Measurements from ENCODE around the gene HTR3C.
"Not testable (repeated sequence)": the region's sequence is repeated elsewhere in the genome, so short reads cannot be mapped to it uniquely, and the experiment has no call there.

DNA sequence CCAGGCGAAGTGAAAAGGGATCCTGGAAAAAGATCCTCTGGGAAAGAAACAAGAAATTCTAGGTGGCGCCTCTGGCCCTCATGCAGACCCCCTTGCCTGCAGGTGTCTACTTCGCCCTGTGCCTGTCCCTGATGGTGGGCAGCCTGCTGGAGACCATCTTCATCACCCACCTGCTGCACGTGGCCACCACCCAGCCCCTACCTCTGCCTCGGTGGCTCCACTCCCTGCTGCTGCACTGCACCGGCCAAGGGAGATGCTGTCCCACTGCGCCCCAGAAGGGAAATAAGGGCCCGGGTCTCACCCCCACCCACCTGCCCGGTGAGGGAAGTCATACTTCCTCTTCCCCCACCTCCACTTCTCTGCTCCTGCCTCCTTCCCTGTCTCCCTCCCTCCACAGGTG lies 14.5 kb upstream of the HTR3C start:
- TF ChIP-seq, protein P1, sequence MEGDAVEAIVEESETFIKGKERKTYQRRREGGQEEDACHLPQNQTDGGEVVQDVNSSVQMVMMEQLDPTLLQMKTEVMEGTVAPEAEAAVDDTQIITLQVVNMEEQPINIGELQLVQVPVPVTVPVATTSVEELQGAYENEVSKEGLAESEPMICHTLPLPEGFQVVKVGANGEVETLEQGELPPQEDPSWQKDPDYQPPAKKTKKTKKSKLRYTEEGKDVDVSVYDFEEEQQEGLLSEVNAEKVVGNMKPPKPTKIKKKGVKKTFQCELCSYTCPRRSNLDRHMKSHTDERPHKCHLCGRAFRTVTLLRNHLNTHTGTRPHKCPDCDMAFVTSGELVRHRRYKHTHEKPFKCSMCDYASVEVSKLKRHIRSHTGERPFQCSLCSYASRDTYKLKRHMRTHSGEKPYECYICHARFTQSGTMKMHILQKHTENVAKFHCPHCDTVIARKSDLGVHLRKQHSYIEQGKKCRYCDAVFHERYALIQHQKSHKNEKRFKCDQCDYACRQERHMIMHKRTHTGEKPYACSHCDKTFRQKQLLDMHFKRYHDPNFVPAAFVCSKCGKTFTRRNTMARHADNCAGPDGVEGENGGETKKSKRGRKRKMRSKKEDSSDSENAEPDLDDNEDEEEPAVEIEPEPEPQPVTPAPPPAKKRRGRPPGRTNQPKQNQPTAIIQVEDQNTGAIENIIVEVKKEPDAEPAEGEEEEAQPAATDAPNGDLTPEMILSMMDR (IDR thresholded peaks at IDR 0.05): not testable (repeated sequence)
- TF ChIP-seq EP300, POLR2AphosphoS5, POLR2A (IDR thresholded peaks at IDR 0.05): not testable (repeated sequence)
